H1 (cell line): ENCODE data around the gene MFGE8. TPM values are rescaled to one million over a fixed set of nuclear protein-coding genes. Genes with fewer than 3 reads are reported as not detected.

Source experiments
- SAP30 ChIP-seq: fragments of 300-600 bp; sonication (generic); IDR thresholded peaks from 2 replicates; pipeline ENCODE4 v1.7.1; 2012; ENCODE audit warnings: low read length, moderate library complexity, mild to moderate bottlenecking, inconsistent platforms; ENCODE audit not compliant: insufficient read depth, insufficient replicate concordance
- polyA plus RNA-seq, 7 experiments: library from polyadenylated mRNA; depleted of rRNA in 3 of 7; stranded (reverse) in 5 of 7; unstranded in 2 of 7; fragments of >200 nt in 5 of 7; fragments of 200-250 nt in 2 of 7; gene quantifications; 1 replicate in 5 of 7; 2 replicates in 1 of 7; 4 replicates in 1 of 7; pipeline versions ENCODE4 v1.2.1 to v1.2.3, GENCODE V29; 2011 to 2013; ENCODE audit warnings: missing spikeins in 2 of 7, mixed read lengths in 2 of 7
- total RNA-seq: library from RNA; stranded (reverse); fragmentation: NEBNext Ultra II Directional; extraction: Animal tissue kit (Norgen Biotek cat#: 25700); gene quantifications from 2 replicates; pipeline ENCODE4 v1.2.1, GENCODE V29; 2021

MFGE8 gene
- total and polyA plus RNA-seq, 2 of the 8 experiments (the other 6 are each of a cell fraction or from before 2014, with no cell fraction given) = 1,237 to 2,117 TPM

- no peak for TF ChIP-seq SAP30
These were observed 53.6 kb downstream of the MFGE8 start (continued) for GRCh38 chr15:88859550-88859949.
